Muscle layer of duodenum (tissue), 2 donors: Measurements from ENCODE around the gene MB.
A peak's percentile ranks its signal among the peaks of the same experiment; 100 is the strongest.

Experiments
- H3K27ac ChIP-seq: one replicate; pipeline ENCODE4 v1.7.0; 2013; ENCODE audit warnings: mild to moderate bottlenecking, low read length
- H3K27me3 ChIP-seq: one replicate; pipeline ENCODE4 v1.7.0; 2013; ENCODE audit warnings: low read depth, mild to moderate bottlenecking, control low read depth, low read length
- H3K36me3 ChIP-seq, 2 donors: one replicate each; pipeline ENCODE4 v1.7.0; 2013; ENCODE audit warnings: low read length in 2 of 2, control low read depth in 1 of 2, mild to moderate bottlenecking in 1 of 2; ENCODE audit not compliant: insufficient read depth in 2 of 2, control insufficient read depth in 1 of 2
- H3K4me1 ChIP-seq, 2 donors: one replicate each; pipeline ENCODE4 v1.7.0; 2013; ENCODE audit warnings: low read length in 2 of 2, mild to moderate bottlenecking in 2 of 2, control low read depth in 1 of 2, moderate library complexity in 1 of 2; ENCODE audit not compliant: insufficient read depth in 2 of 2, control insufficient read depth in 1 of 2
- H3K4me3 ChIP-seq, 2 donors: one replicate each; pipeline ENCODE4 v1.7.0; 2013; ENCODE audit warnings: low read length in 2 of 2, low read depth in 1 of 2, mild to moderate bottlenecking in 1 of 2
- H3K9me3 ChIP-seq, 2 donors: one replicate each; pipeline ENCODE4 v1.7.0; 2013; ENCODE audit warnings: low read length in 2 of 2, control low read depth in 1 of 2, mild to moderate bottlenecking in 1 of 2; ENCODE audit not compliant: control insufficient read depth in 1 of 2
- donor health status: healthy.

The MB gene

GRCh38 chr22:35592418-35592967, 24.6 kb downstream of the MB start:
- Histone ChIP-seq H3K27me3 (no peaks in the 10 kb centered on the region), H3K9me3 (no peaks in the 10 kb centered on the region), H3K27ac (no peak overlapping the region), H3K36me3 (no peaks in the 10 kb centered on the region), H3K4me1 (peaks cover 0 to 29% of the 10 kb centered on the region in 2 donors), H3K4me3 (no peak overlapping the region)

GRCh38 chr22:35591714-35592417, 25.3 kb downstream of the MB start:
- H3K27me3 ChIP-seq: no peaks in the 10 kb centered on the region
- no peak overlapping the region for H3K27ac ChIP-seq
- H3K4me3 ChIP-seq: no peak overlapping the region
- H3K4me1 ChIP-seq: peaks cover 0 to 31% of the 10 kb centered on the region in 2 donors
- H3K9me3 ChIP-seq: no peaks in the 10 kb centered on the region
- no peaks in the 10 kb centered on the region for H3K36me3 ChIP-seq

GRCh38 chr22:35590634-35591295, 26.4 kb downstream of the MB start:
- Histone ChIP-seq H3K4me1 (peaks cover 0 to 31% of the 10 kb centered on the region in 2 donors), H3K9me3 (no peaks in the 10 kb centered on the region), H3K36me3 (no peaks in the 10 kb centered on the region), H3K27me3 (no peaks in the 10 kb centered on the region), H3K27ac (no peak overlapping the region), H3K4me3 (no peak overlapping the region)

- H3K27me3 ChIP-seq: no peaks in the 10 kb centered on the region
- H3K4me1 ChIP-seq: peaks cover 0 to 31% of the 10 kb centered on the region in 2 donors
- no peak overlapping the region for H3K27ac ChIP-seq
- no peaks in the 10 kb centered on the region for H3K9me3 ChIP-seq
- H3K36me3 ChIP-seq: no peaks in the 10 kb centered on the region
- no peak overlapping the region for H3K4me3 ChIP-seq
Observed at GRCh38 chr22:35589756-35590093, 27.4 kb downstream of the MB start.

GRCh38 chr22:35589071-35589755, 27.9 kb downstream of the MB start:
- Histone ChIP-seq H3K27me3 (no peaks in the 10 kb centered on the region), H3K27ac (no peak overlapping the region), H3K4me1 (peaks cover 0 to 29% of the 10 kb centered on the region in 2 donors), H3K9me3 (no peaks in the 10 kb centered on the region), H3K36me3 (no peaks in the 10 kb centered on the region), H3K4me3 (no peak overlapping the region)

GRCh38 chr22:35587896-35588295, 29.2 kb downstream of the MB start:
- Histone ChIP-seq H3K27ac (no peak overlapping the region), H3K27me3 (no peaks in the 10 kb centered on the region), H3K4me1 (peaks cover 1 to 22% of the 10 kb centered on the region in 2 donors), H3K9me3 (no peaks in the 10 kb centered on the region), H3K36me3 (no peaks in the 10 kb centered on the region), H3K4me3 (no peak overlapping the region)

- H3K9me3 ChIP-seq: no peaks in the 10 kb centered on the region
- H3K36me3 ChIP-seq: no peaks in the 10 kb centered on the region
- H3K27ac ChIP-seq: no peak overlapping the region
- peaks cover 5 to 22% of the 10 kb centered on the region in 2 donors for H3K4me1 ChIP-seq
- H3K27me3 ChIP-seq: no peaks in the 10 kb centered on the region
- H3K4me3 ChIP-seq: no peak overlapping the region
Observed at GRCh38 chr22:35587447-35587870, 29.7 kb downstream of the MB start.

GRCh38 chr22:35586771-35587170, 30.4 kb downstream of the MB start:
- Histone ChIP-seq H3K4me3 (no peak overlapping the region), H3K27ac (no peak overlapping the region), H3K9me3 (no peaks in the 10 kb centered on the region), H3K36me3 (no peaks in the 10 kb centered on the region), H3K4me1 (peaks cover 9 to 17% of the 10 kb centered on the region in 2 donors), H3K27me3 (no peaks in the 10 kb centered on the region)

GRCh38 chr22:35582861-35583670, 34.1 kb downstream of the MB start:
- Histone ChIP-seq H3K36me3 (no peaks in the 10 kb centered on the region), H3K27ac (peak overlapping the region; percentile 39)

GRCh38 chr22:35582218-35582860, 34.8 kb downstream of the MB start:
- no peaks in the 10 kb centered on the region for H3K27me3 ChIP-seq
- H3K27ac ChIP-seq: peak overlapping the region; percentile 39
- no peaks in the 10 kb centered on the region for H3K9me3 ChIP-seq
- peaks cover 9 to 11% of the 10 kb centered on the region in 2 donors for H3K4me1 ChIP-seq
- H3K4me3 ChIP-seq: no peak overlapping the region
- no peaks in the 10 kb centered on the region for H3K36me3 ChIP-seq

More at GRCh38 chr22:35582861-35583670, 34.1 kb downstream of the MB start:
- H3K27me3 ChIP-seq: no peaks in the 10 kb centered on the region
- H3K9me3 ChIP-seq: no peaks in the 10 kb centered on the region
- no peak overlapping the region for H3K4me3 ChIP-seq
- H3K4me1 ChIP-seq: peaks cover 9 to 14% of the 10 kb centered on the region in 2 donors
